K562 (cell line): ENCODE measurements around the gene TSPOAP1. TPM values are rescaled to one million over a fixed set of nuclear protein-coding genes. Genes with fewer than 3 reads are reported as not detected.

Experiments used
- STAG1 ChIP-seq: sonication (generic); formaldehyde crosslinking; IDR thresholded peaks from 2 replicates; pipeline ENCODE4 v1.5.0; 2020; ENCODE audit warnings: missing genetic modification reagents, borderline replicate concordance
- ZBTB7A ChIP-seq: IDR thresholded peaks from 2 replicates; pipeline ENCODE4 v1.6.1; 2011; ENCODE audit warnings: low read depth, mild to moderate bottlenecking, low read length, moderate library complexity, borderline replicate concordance; ENCODE audit not compliant: control insufficient read depth
- ZNF41 ChIP-seq: fragments of 250-450 bp; sonication (Bioruptor Pico); conservative IDR thresholded peaks from 2 replicates; pipeline ENCODE4 v1.4.0; 2020; ENCODE audit warnings: mild to moderate bottlenecking
- polyA plus RNA-seq, 8 experiments: library from polyadenylated mRNA; depleted of rRNA in 4 of 8; stranded (reverse) in 5 of 8; unstranded in 3 of 8; fragments of >200 nt; fragmentation: Nextera tagmentation in 2 of 8; fragmentation: Illumina TruSeq in 1 of 8; extraction: Ambion mirVana in 2 of 8; extraction: Trizol in 1 of 8; gene quantifications; 2 replicates each; pipeline versions ENCODE4 v1.2.1 to v1.2.3, GENCODE V29; 2011 to 2014; ENCODE audit warnings: inconsistent platforms in 1 of 8, missing spikeins in 1 of 8
- total RNA-seq, 7 experiments: library from RNA; depleted of rRNA in 6 of 7; stranded (reverse); fragments of >200 nt in 6 of 7; fragmentation: Illumina TruSeq in 2 of 7; extraction: Trizol in 2 of 7; gene quantifications; 2 replicates each; pipeline versions ENCODE4 v1.2.1 to v1.2.3, GENCODE V29; 2011 to 2021; ENCODE audit warnings: low replicate concordance in 1 of 7
- TF ChIP-seq, protein P1 (sequence below): fragments of 450-650 bp; IDR thresholded peaks from 2 replicates; pipeline ENCODE4 v1.6.1; 2016; ENCODE audit warnings: mild to moderate bottlenecking, moderate library complexity
- TF ChIP-seq, protein P2 (sequence below): sonication (generic); formaldehyde crosslinking; IDR thresholded peaks from 2 replicates; pipeline ENCODE4 v1.5.0; 2020; ENCODE audit warnings: missing genetic modification reagents

TSPOAP1 gene
- total and polyA plus RNA-seq, 9 of the 15 experiments (the other 6 are each of a cell fraction or from before 2014, with no cell fraction given): 0.87 to 3.9 (median 1.8) TPM; not detected in 2

DNA sequence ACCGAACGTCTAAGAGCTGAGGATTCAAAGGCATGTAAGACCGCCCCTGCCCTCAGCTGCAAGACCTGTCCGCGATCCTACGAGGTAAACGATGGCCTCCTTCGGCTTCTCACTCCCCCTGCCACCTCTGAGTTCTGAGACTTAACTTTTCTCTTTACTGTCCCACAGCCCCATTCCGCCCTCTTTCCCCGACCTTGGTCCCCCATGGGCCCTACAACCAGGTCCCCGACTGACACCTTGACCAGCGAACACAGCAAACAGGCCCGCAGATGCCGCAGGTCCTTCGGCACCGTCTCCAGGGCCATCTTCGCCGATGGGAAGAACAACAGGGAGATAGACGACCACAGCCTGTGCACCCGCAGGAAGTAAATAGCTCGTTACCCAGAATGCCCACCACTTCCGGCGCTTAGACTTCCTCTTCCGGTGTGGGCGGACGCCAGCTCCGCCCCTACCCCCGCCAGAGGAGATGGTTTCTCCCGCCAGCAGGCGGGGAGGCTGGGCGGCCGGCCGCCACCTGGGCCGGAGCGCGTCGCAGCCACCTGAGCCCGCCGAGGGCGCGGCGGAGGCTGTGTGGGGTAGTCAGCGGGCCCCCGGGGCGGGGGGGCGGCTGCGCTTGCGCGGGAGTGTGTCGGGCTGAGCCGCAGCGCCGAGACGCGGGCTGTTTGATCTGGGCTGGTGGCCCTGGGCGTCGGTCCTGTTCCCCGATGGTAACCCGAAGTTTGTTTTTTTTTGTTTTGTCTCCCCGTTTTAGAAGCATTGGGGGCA is 23.4 kb upstream of the TSPOAP1 start, which contains the start of gene SUPT4H1 (continued):
- TF ChIP-seq, protein P1, sequence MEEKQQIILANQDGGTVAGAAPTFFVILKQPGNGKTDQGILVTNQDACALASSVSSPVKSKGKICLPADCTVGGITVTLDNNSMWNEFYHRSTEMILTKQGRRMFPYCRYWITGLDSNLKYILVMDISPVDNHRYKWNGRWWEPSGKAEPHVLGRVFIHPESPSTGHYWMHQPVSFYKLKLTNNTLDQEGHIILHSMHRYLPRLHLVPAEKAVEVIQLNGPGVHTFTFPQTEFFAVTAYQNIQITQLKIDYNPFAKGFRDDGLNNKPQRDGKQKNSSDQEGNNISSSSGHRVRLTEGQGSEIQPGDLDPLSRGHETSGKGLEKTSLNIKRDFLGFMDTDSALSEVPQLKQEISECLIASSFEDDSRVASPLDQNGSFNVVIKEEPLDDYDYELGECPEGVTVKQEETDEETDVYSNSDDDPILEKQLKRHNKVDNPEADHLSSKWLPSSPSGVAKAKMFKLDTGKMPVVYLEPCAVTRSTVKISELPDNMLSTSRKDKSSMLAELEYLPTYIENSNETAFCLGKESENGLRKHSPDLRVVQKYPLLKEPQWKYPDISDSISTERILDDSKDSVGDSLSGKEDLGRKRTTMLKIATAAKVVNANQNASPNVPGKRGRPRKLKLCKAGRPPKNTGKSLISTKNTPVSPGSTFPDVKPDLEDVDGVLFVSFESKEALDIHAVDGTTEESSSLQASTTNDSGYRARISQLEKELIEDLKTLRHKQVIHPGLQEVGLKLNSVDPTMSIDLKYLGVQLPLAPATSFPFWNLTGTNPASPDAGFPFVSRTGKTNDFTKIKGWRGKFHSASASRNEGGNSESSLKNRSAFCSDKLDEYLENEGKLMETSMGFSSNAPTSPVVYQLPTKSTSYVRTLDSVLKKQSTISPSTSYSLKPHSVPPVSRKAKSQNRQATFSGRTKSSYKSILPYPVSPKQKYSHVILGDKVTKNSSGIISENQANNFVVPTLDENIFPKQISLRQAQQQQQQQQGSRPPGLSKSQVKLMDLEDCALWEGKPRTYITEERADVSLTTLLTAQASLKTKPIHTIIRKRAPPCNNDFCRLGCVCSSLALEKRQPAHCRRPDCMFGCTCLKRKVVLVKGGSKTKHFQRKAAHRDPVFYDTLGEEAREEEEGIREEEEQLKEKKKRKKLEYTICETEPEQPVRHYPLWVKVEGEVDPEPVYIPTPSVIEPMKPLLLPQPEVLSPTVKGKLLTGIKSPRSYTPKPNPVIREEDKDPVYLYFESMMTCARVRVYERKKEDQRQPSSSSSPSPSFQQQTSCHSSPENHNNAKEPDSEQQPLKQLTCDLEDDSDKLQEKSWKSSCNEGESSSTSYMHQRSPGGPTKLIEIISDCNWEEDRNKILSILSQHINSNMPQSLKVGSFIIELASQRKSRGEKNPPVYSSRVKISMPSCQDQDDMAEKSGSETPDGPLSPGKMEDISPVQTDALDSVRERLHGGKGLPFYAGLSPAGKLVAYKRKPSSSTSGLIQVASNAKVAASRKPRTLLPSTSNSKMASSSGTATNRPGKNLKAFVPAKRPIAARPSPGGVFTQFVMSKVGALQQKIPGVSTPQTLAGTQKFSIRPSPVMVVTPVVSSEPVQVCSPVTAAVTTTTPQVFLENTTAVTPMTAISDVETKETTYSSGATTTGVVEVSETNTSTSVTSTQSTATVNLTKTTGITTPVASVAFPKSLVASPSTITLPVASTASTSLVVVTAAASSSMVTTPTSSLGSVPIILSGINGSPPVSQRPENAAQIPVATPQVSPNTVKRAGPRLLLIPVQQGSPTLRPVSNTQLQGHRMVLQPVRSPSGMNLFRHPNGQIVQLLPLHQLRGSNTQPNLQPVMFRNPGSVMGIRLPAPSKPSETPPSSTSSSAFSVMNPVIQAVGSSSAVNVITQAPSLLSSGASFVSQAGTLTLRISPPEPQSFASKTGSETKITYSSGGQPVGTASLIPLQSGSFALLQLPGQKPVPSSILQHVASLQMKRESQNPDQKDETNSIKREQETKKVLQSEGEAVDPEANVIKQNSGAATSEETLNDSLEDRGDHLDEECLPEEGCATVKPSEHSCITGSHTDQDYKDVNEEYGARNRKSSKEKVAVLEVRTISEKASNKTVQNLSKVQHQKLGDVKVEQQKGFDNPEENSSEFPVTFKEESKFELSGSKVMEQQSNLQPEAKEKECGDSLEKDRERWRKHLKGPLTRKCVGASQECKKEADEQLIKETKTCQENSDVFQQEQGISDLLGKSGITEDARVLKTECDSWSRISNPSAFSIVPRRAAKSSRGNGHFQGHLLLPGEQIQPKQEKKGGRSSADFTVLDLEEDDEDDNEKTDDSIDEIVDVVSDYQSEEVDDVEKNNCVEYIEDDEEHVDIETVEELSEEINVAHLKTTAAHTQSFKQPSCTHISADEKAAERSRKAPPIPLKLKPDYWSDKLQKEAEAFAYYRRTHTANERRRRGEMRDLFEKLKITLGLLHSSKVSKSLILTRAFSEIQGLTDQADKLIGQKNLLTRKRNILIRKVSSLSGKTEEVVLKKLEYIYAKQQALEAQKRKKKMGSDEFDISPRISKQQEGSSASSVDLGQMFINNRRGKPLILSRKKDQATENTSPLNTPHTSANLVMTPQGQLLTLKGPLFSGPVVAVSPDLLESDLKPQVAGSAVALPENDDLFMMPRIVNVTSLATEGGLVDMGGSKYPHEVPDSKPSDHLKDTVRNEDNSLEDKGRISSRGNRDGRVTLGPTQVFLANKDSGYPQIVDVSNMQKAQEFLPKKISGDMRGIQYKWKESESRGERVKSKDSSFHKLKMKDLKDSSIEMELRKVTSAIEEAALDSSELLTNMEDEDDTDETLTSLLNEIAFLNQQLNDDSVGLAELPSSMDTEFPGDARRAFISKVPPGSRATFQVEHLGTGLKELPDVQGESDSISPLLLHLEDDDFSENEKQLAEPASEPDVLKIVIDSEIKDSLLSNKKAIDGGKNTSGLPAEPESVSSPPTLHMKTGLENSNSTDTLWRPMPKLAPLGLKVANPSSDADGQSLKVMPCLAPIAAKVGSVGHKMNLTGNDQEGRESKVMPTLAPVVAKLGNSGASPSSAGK: no peak
- TF ChIP-seq ZBTB7A: peak; percentile 86; the same call in 1 of the 2 replicates
- TF ChIP-seq, protein P2, sequence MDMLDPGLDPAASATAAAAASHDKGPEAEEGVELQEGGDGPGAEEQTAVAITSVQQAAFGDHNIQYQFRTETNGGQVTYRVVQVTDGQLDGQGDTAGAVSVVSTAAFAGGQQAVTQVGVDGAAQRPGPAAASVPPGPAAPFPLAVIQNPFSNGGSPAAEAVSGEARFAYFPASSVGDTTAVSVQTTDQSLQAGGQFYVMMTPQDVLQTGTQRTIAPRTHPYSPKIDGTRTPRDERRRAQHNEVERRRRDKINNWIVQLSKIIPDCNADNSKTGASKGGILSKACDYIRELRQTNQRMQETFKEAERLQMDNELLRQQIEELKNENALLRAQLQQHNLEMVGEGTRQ: no peak
- TF ChIP-seq STAG1 (CRISPR knock-in tag): no peak
- TF ChIP-seq ZNF41 (CRISPR knock-in tag): no peak
